Hepatocyte (in vitro differentiated cells): ENCODE results near the gene TRIM59. TPM values are rescaled to one million over a fixed set of nuclear protein-coding genes. Genes with fewer than 3 reads are reported as not detected.

ENCODE experiments used
- DNase-seq: peaks from one replicate; pipeline ENCODE4 v3.0.0-alpha.2; 2016; ENCODE audit warnings: low spot score
- H2AFZ ChIP-seq: fragments of 200-600 bp; sonication (generic); 2 replicates; pipeline ENCODE4 v1.6.0; 2016; ENCODE audit warnings: antibody characterized with exemption, mild to moderate bottlenecking
- H3K27ac ChIP-seq: fragments of 200-600 bp; sonication (generic); 2 replicates; pipeline ENCODE4 v1.5.1; 2016; ENCODE audit warnings: mild to moderate bottlenecking
- H3K27me3 ChIP-seq: fragments of 200-600 bp; sonication (generic); 2 replicates; pipeline ENCODE4 v1.6.1; 2016
- H3K36me3 ChIP-seq: fragments of 200-600 bp; sonication (generic); replicated peaks from 2 replicates; pipeline ENCODE4 v1.5.1; 2016; ENCODE audit warnings: low read depth; ENCODE audit not compliant: insufficient read depth
- H3K4me1 ChIP-seq: fragments of 200-600 bp; sonication (generic); 2 replicates; pipeline ENCODE4 v1.5.1; 2016; ENCODE audit warnings: mild to moderate bottlenecking, moderate library complexity; ENCODE audit not compliant: insufficient read depth
- H3K4me2 ChIP-seq: fragments of 200-600 bp; sonication (generic); 2 replicates; pipeline ENCODE4 v1.6.0; 2016
- H3K4me3 ChIP-seq: fragments of 200-600 bp; sonication (generic); 2 replicates; pipeline ENCODE4 v1.5.1; 2016; ENCODE audit warnings: mild to moderate bottlenecking
- H3K79me2 ChIP-seq: fragments of 200-600 bp; sonication (generic); 2 replicates; pipeline ENCODE4 v1.6.0; 2017; ENCODE audit warnings: mild to moderate bottlenecking
- H3K9me2 ChIP-seq: fragments of 200-600 bp; sonication (generic); replicated peaks from 2 replicates; pipeline ENCODE4 v1.6.0; 2017; ENCODE audit warnings: mild to moderate bottlenecking; ENCODE audit not compliant: insufficient read depth
- H3K9me3 ChIP-seq: fragments of 200-600 bp; sonication (generic); 2 replicates; pipeline ENCODE4 v1.5.1; 2016; ENCODE audit warnings: low read depth, mild to moderate bottlenecking
- H4K20me1 ChIP-seq: fragments of 200-600 bp; sonication (generic); 2 replicates; pipeline ENCODE4 v1.6.0; 2016; ENCODE audit warnings: mild to moderate bottlenecking; ENCODE audit not compliant: insufficient read depth, poor library complexity, severe bottlenecking
- CTCF ChIP-seq: fragments of 200-600 bp; sonication (generic); IDR thresholded peaks from 2 replicates; pipeline ENCODE4 v1.5.1; 2016; ENCODE audit warnings: antibody characterized with exemption, mild to moderate bottlenecking; ENCODE audit not compliant: poor library complexity
- EZH2 ChIP-seq: fragments of 200-600 bp; sonication (generic); IDR thresholded peaks from 2 replicates; pipeline ENCODE4 v1.6.1; 2016; ENCODE audit warnings: antibody characterized with exemption, mild to moderate bottlenecking, borderline replicate concordance
- EZH2phosphoT487 ChIP-seq: fragments of 200-600 bp; sonication (generic); IDR thresholded peaks from one replicate; pipeline ENCODE4 v1.6.1; 2018; ENCODE audit warnings: antibody characterized with exemption, mild to moderate bottlenecking, low read depth, moderate library complexity; ENCODE audit not compliant: unreplicated experiment, severe bottlenecking
- WGBS: methylation state at CpG from one replicate; pipeline ENCODE4 v1.1.6; 2016; ENCODE audit warnings: low lambda C conversion rate; ENCODE audit errors: missing lambda C conversion rate; 5-methylcytosine and 5-hydroxymethylcytosine counted together
- polyA plus RNA-seq: library from polyadenylated mRNA; unstranded; fragments of >200 nt; fragmentation: Nextera tagmentation; extraction: Ambion mirVana; gene quantifications from 2 replicates; pipeline ENCODE4 v1.2.1, GENCODE V29; 2016
- total RNA-seq: library from RNA; depleted of rRNA; stranded (reverse); fragments of >200 nt; gene quantifications from 2 replicates; pipeline ENCODE4 v1.2.3, GENCODE V29; 2014

The TRIM59 gene
- total and polyA plus RNA-seq, 2 experiments from 2014 or later = 6.4 to 14.0 TPM

GRCh38 chr3:160447544-160447943 lies 2.0 kb downstream of the TRIM59 start:
- TF ChIP-seq CTCF (no peak), EZH2 (no peak), EZH2phosphoT487 (no peak)
- Histone ChIP-seq H2AFZ (no peak overlapping the region), H3K9me2 (no peaks in the 10 kb centered on the region), H3K4me3 (peak overlapping the region; percentile 64), H4K20me1 (no peaks in the 10 kb centered on the region), H3K9me3 (no peaks in the 10 kb centered on the region), H3K79me2 (peaks cover 56% of the 10 kb centered on the region), H3K4me1 (peaks cover 4% of the 10 kb centered on the region), H3K36me3 (no peaks in the 10 kb centered on the region), H3K27ac (no peak overlapping the region), H3K27me3 (no peaks in the 10 kb centered on the region), H3K4me2 (peak overlapping the region; percentile 83)
- no peak for DNase-seq
- WGBS = 56% methylated on average over 3 of the region's 3 CpGs

GRCh38 chr3:160446522-160447056 lies 3.0 kb downstream of the TRIM59 start:
- H3K9me3 ChIP-seq = no peaks in the 10 kb centered on the region
- no peak overlapping the region for H3K4me2 ChIP-seq
- no peak overlapping the region for H2AFZ ChIP-seq
- H3K79me2 ChIP-seq = peaks cover 65% of the 10 kb centered on the region
- H3K36me3 ChIP-seq = no peaks in the 10 kb centered on the region
- no peak overlapping the region for H3K4me3 ChIP-seq
- no peak overlapping the region for H3K27ac ChIP-seq
- H3K4me1 ChIP-seq = peaks cover 4% of the 10 kb centered on the region
- no peaks in the 10 kb centered on the region for H4K20me1 ChIP-seq
- TF ChIP-seq EZH2phosphoT487 = no peak
- DNase-seq = no peak
- 96% methylated on average over 13 of the region's 13 CpGs for WGBS
- H3K9me2 ChIP-seq = no peaks in the 10 kb centered on the region
- no peaks in the 10 kb centered on the region for H3K27me3 ChIP-seq

- Histone ChIP-seq H3K4me2 (no peak overlapping the region), H4K20me1 (no peaks in the 10 kb centered on the region), H3K4me1 (peaks cover 4% of the 10 kb centered on the region), H3K4me3 (no peak overlapping the region), H3K9me3 (no peaks in the 10 kb centered on the region), H3K27me3 (no peaks in the 10 kb centered on the region), H3K79me2 (peaks cover 69% of the 10 kb centered on the region), H3K27ac (no peak overlapping the region), H3K36me3 (no peaks in the 10 kb centered on the region), H2AFZ (no peak overlapping the region), H3K9me2 (no peaks in the 10 kb centered on the region)
- TF ChIP-seq EZH2phosphoT487 (no peak), CTCF (no peak)
- WGBS = 95% methylated on average over 1 of the region's 1 CpG
- DNase-seq = no peak
Measured at GRCh38 chr3:160445854-160446253, 3.7 kb downstream of the TRIM59 start.

- Histone ChIP-seq H3K27me3 (no peaks in the 10 kb centered on the region), H3K4me1 (no peaks in the 10 kb centered on the region), H3K36me3 (no peaks in the 10 kb centered on the region), H3K9me3 (no peaks in the 10 kb centered on the region), H3K4me2 (no peak overlapping the region), H3K9me2 (no peaks in the 10 kb centered on the region), H4K20me1 (no peaks in the 10 kb centered on the region), H3K4me3 (no peak overlapping the region), H2AFZ (no peak overlapping the region), H3K27ac (no peak overlapping the region), H3K79me2 (peaks cover 77% of the 10 kb centered on the region)
- 91% methylated on average over 1 of the region's 1 CpG for WGBS
- no peak for DNase-seq
- TF ChIP-seq EZH2phosphoT487 = no peak
- no peak for TF ChIP-seq CTCF
- TF ChIP-seq EZH2 = no peak
Measured at GRCh38 chr3:160444411-160444810, 5.2 kb downstream of the TRIM59 start.
